ENCODE measurements around the gene GPALPP1. TPM values are rescaled to one million over a fixed set of nuclear protein-coding genes. Genes with fewer than 3 reads are reported as not detected.
"Not testable (repeated sequence)": the region's sequence is repeated elsewhere in the genome, so short reads cannot be mapped to it uniquely, and the experiment has no call there.

The GPALPP1 gene
- polyA plus RNA-seq, 1 of the 3 experiments (the other 2 are of a cell fraction): 11.7 TPM

- Histone ChIP-seq H3K4me3 (ENCODE audit: low read depth in 2 of 2, low read length in 1 of 2) (no peak overlapping the region), H3K9ac (no peak overlapping the region), H3K27me3 (ENCODE audit: insufficient read depth) (no peaks in the 10 kb centered on the region), H3K4me1 (ENCODE audit: control insufficient read depth in 1 of 2, insufficient read depth in 2 of 2, low read depth in 1 of 2, low read length in 1 of 2) (no peaks in the 10 kb centered on the region), H3K9me2 (no peaks in the 10 kb centered on the region), H3K4me2 (no peak overlapping the region), H3F3A (replicated peaks; ENCODE audit: insufficient read depth) (peaks cover 10% of the 10 kb centered on the region), H3K36me3 (replicated peaks in 1 of 2; ENCODE audit: control insufficient read depth in 1 of 2, insufficient read depth in 2 of 2, low read length in 1 of 2) (peaks cover 67 to 70% of the 10 kb centered on the region in 2 experiments), H3K79me2 (ENCODE audit: insufficient read depth) (no peaks in the 10 kb centered on the region), H3K9me3 (no peaks in the 10 kb centered on the region), H4K20me1 (ENCODE audit: insufficient read depth) (no peaks in the 10 kb centered on the region), H3K27ac (ENCODE audit: low read depth in 2 of 2, low read length in 1 of 2) (no peak overlapping the region; a peak in 1 of 4 replicates), H2AFZ (ENCODE audit: low read depth) (no peak overlapping the region)
- ChIA-PET POLR2A (no interaction called here), CTCF (interaction anchor here (1.3 kb wide), 1 partner anchor 31 kb away, joined by 4 read pairs; no protein-coding TSS in a partner anchor)
- 100% methylated on average over 3 of the region's 3 CpGs for whole genome bisulfite sequencing (ENCODE audit: low lambda C conversion rate)
- TF ChIP-seq SMC3 (IDR thresholded peaks at IDR 0.05; ENCODE audit: low read depth, low read length) (no peak), FOXM1 (IDR thresholded peaks at IDR 0.05; ENCODE audit: low read depth) (no peak), TAF1 (IDR thresholded peaks at IDR 0.05; ENCODE audit: borderline replicate concordance, low read depth, low read length) (no peak), GABPA (IDR thresholded peaks at IDR 0.05; ENCODE audit: low read depth) (no peak), ZBTB33 (IDR thresholded peaks at IDR 0.05; ENCODE audit: borderline replicate concordance, low read depth) (no peak), ELF1 (IDR thresholded peaks at IDR 0.05) (no peak), GATA2 (CRISPR knock-in tag; IDR thresholded peaks at IDR 0.05) (no peak), POLR2AphosphoS5 (IDR thresholded peaks at IDR 0.05; ENCODE audit: low read depth, low read length) (no peak), TCF12 (IDR thresholded peaks at IDR 0.05) (no peak), USF2 (IDR thresholded peaks at IDR 0.05; ENCODE audit: borderline replicate concordance, low read depth, low read length) (no peak)
- DNase-seq: no peak
Observed at GRCh38 chr13:45016792-45017425, 27.6 kb downstream of the GPALPP1 start.

- H3K27me3 ChIP-seq (ENCODE audit: insufficient read depth); H3K9me2 ChIP-seq; H3K4me3 ChIP-seq (ENCODE audit: low read depth in 2 of 2, low read length in 1 of 2); H2AFZ ChIP-seq (ENCODE audit: low read depth); H3K9me3 ChIP-seq; H3K4me2 ChIP-seq; H3K4me1 ChIP-seq (ENCODE audit: control insufficient read depth in 1 of 2, insufficient read depth in 2 of 2, low read depth in 1 of 2, low read length in 1 of 2); POLR2A ChIA-PET; H3K9ac ChIP-seq; DNase-seq; CTCF ChIA-PET; H3K79me2 ChIP-seq (ENCODE audit: insufficient read depth); H4K20me1 ChIP-seq (ENCODE audit: insufficient read depth); H3K27ac ChIP-seq (ENCODE audit: low read depth in 2 of 2, low read length in 1 of 2): not testable (repeated sequence)
- WGBS (ENCODE audit: low lambda C conversion rate): 95% methylated on average over 7 of the region's 7 CpGs
- Histone ChIP-seq H3F3A (replicated peaks; ENCODE audit: insufficient read depth) (peaks cover 10% of the 10 kb centered on the region), H3K36me3 (replicated peaks in 1 of 2; ENCODE audit: control insufficient read depth in 1 of 2, insufficient read depth in 2 of 2, low read length in 1 of 2) (peaks cover 51 to 52% of the 10 kb centered on the region in 2 experiments)
Observed at GRCh38 chr13:45019981-45020380, 30.6 kb downstream of the GPALPP1 start.
